ENCODE data around the gene CDKN1C.

Gene CDKN1C

GRCh38 chr11:2842876-2843275, 42.7 kb downstream of the CDKN1C start:
- no peak for DNase-seq (ENCODE audit: low spot score in 2 of 2)
- Mint-ChIP-seq H3K36me3 (no peaks in the 10 kb centered on the region), H3K4me1 (no peaks in the 10 kb centered on the region), H3K4me3 (no peak overlapping the region), H3K9me3 (no peaks in the 10 kb centered on the region), H3K27ac (no peak overlapping the region)
- ATAC-seq, result no peak

DNA sequence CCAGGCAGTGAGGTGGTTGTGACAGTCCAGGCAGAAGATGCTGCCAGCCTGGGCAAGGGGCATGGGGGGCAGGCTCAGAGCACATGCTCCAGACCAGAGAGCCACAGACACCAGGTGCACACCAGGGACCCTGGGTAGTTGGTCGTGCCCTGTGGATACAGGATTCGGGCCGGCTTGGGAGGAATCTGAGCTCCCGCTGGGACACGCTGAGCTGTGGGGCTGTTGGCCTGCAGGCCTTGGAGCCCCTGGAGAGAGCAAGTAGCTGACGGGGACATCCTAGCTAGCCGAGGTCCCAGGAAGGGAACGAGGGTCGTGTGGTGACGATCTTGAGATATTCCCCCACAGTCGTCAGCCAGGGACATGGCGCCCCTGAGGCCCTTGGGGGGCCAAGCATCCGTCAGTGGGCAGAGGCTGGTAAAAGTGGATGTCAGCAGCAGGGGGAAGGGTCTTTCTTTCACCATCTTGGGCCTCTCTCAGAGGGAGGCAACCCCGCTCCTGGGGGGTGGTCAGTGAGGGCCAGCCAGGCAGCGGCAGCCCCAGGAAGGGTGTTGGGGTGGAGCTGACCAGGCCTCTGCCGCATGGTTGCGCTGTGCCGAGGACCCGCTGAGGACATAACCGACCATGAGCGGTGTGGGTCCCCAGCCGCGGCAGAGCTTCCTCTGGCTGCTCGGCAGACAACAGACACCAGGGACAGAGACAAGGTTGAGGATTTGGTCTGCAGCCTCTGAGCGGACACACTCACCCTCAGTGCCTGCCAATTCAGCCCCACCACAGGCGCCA, 44.0 kb downstream of the CDKN1C start:
- ATAC-seq (no peak), DNase-seq (ENCODE audit: low spot score in 2 of 2) (no peak)
- Mint-ChIP-seq H3K4me1 (no peaks in the 10 kb centered on the region), H3K27ac (no peak overlapping the region), H3K36me3 (no peaks in the 10 kb centered on the region), H3K4me3 (no peak overlapping the region), H3K9me3 (no peaks in the 10 kb centered on the region)

DNA sequence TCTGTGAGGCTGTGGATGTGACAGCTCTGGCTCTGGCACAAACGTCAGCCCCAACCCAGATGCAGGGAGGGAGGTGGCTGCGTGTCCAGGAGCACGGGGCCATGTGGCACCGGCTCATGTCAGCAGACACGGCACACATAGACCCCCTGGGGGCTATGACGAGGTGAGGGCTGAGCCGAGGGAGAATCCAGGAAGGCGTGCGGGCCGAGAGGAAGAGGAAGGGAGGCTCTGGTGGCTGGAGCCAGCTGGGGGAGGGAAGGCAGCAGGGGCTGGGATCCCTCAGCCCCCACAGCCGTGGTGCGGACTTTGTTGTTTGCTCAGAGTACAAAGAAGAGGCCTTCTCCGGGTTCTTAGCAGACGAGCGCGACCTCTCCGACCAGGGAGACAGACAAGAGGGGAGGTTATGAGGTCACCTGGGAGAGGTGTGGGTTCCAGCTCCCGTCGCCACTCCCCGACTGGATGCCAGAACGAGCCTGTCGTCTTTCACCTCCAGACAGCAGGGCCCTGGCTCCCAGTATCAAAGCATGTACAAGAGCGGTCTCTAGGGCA, 46.1 kb downstream of the CDKN1C start:
- ATAC-seq (no peak), DNase-seq (ENCODE audit: low spot score in 2 of 2) (no peak)
- Mint-ChIP-seq H3K27ac (no peak overlapping the region), H3K36me3 (no peaks in the 10 kb centered on the region), H3K4me1 (no peaks in the 10 kb centered on the region), H3K4me3 (no peak overlapping the region), H3K9me3 (no peaks in the 10 kb centered on the region)

DNA sequence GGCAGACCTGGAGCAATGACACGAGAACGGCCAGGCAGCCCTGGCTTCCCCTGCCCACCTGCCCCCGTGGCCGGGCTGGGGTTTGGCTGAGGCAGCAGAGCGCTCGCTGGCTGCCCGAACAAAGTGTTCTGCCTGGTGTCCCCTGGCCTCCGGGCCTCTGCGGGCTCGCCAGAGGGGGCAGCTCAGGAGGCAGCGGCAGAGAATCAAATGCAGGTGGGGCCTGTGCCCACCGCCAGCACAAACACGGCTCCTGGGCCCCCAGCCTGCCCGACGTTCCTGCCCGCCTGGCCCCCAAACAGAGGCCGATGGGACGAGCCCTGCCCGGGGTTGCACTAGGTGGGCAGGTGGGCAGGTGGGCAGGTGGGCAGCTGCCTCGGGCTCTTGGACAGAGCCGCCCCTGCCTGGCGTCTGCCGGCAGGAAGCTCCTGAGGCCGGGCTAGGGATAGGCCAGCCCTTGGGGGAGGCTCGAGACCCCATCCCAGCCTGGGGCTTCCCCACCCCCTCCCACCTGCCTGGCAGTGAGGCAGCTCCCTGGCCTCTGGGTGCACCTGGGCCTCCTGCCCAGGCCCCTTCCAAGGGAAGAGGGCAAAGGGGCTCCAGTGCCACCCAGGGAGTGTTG, 46.8 kb downstream of the CDKN1C start:
- Mint-ChIP-seq H3K27ac (no peak overlapping the region), H3K9me3 (no peaks in the 10 kb centered on the region), H3K4me1 (no peaks in the 10 kb centered on the region), H3K36me3 (no peaks in the 10 kb centered on the region), H3K4me3 (no peak overlapping the region)
- DNase-seq (ENCODE audit: low spot score in 2 of 2) (no peak), ATAC-seq (no peak)

DNA sequence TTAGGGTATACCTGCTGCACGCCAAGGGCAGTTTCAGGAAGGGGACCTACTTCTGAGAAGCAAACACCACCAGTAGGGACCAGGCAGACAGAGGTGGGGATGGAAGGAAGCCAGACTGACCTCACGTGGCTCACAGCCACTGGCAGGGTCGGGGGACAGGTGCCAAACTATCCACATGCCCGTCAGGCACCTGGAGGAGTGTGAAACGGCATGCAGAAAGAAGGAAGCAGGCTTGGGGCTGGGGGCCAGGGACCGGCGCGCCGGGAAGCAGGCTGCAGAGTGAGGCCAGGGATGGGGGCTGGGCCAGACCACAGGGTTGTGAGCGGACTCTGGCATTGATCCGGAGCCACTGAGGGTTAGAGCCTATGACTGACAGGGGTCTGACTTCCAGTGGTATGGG, 47.5 kb downstream of the CDKN1C start:
- Mint-ChIP-seq H3K4me3 (no peak overlapping the region), H3K27ac (no peak overlapping the region), H3K36me3 (no peaks in the 10 kb centered on the region)

GRCh38 chr11:2837651-2838050, 47.9 kb downstream of the CDKN1C start:
- Mint-ChIP-seq H3K4me3 (no peak overlapping the region), H3K27ac (no peak overlapping the region), H3K4me1 (no peaks in the 10 kb centered on the region), H3K9me3 (no peaks in the 10 kb centered on the region), H3K36me3 (no peaks in the 10 kb centered on the region)
- no peak for DNase-seq (ENCODE audit: low spot score in 2 of 2)
- no peak for ATAC-seq

More for the DNA sequence above, 47.5 kb downstream of the CDKN1C start:
- DNase-seq (ENCODE audit: low spot score in 2 of 2) (no peak), ATAC-seq (no peak)
- H3K9me3 Mint-ChIP-seq, result no peaks in the 10 kb centered on the region
- no peaks in the 10 kb centered on the region for H3K4me1 Mint-ChIP-seq

- Mint-ChIP-seq H3K9me3 (no peaks in the 10 kb centered on the region), H3K27ac (no peak overlapping the region), H3K36me3 (no peaks in the 10 kb centered on the region), H3K4me1 (no peaks in the 10 kb centered on the region), H3K4me3 (no peak overlapping the region)
- DNase-seq (ENCODE audit: low spot score in 2 of 2), result no peak
- ATAC-seq, result no peak
Observed at GRCh38 chr11:2837096-2837601, 48.4 kb downstream of the CDKN1C start.

DNA sequence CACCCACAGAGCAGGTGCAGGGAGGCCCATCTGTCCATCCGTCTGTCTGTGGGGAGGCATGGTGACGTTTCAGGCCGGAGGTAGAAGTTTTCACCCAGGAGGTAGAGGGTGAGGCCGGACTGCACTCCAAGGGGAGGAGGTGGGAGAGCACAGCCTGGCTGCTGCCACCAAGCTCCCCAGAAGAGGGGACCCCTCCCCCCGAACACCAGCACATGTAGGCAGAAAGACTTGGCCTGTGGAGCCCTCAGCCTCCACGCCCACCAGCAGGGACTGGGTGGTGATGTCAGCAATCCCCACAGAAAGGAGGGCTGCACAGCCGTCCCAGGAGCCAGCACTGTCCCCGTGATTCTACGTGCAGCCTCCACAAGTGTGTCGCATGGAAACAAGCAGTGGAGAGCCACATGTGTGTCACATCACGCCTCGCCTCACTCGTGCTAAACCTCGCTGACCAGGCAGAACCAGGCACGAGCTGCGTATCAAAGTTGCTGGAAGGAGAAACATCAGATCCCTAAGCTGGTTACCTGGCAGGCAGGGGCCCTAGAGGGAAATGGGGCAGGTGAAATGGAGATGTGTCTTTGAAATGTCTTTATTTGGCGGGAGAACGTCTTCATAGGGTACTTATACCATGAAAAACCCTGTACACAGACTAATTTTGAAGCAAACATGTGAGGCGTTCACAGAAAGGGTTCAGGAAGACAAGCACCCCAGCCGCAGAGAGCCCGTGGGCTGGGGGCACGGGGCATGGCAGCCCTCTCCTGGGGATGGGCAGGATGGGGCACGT, 49.1 kb downstream of the CDKN1C start:
- DNase-seq (ENCODE audit: low spot score in 2 of 2) (no peak), ATAC-seq (no peak)
- no peaks in the 10 kb centered on the region for H3K9me3 Mint-ChIP-seq
- H3K27ac Mint-ChIP-seq, result no peak overlapping the region
- H3K36me3 Mint-ChIP-seq, result no peaks in the 10 kb centered on the region
- no peak overlapping the region for H3K4me3 Mint-ChIP-seq
- H3K4me1 Mint-ChIP-seq, result no peaks in the 10 kb centered on the region

DNA sequence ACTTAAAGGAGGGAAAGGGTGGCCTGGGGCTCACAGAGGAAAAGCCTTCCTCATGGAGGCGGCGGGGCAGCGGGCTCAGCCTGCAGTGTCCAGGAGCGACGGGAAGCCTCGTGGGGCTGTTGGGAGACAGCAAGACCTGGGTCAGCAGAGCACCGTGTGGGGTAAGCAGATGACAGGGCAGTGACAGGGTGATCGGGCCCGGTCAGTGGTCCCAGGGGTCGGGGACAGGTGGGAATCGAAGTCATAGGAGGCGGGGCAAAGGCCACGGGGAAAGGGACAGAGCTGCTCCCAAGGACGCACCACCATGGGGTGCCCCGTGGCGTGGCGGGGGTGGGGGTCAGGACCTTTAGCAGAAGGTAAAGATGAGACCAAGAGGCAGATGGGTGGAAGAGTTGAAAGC, 49.8 kb downstream of the CDKN1C start:
- H3K36me3 Mint-ChIP-seq, result no peaks in the 10 kb centered on the region
- ATAC-seq (no peak), DNase-seq (ENCODE audit: low spot score in 2 of 2) (no peak)
- H3K4me3 Mint-ChIP-seq, result no peak overlapping the region
- no peaks in the 10 kb centered on the region for H3K9me3 Mint-ChIP-seq
- no peaks in the 10 kb centered on the region for H3K4me1 Mint-ChIP-seq
- H3K27ac Mint-ChIP-seq, result no peak overlapping the region

DNA sequence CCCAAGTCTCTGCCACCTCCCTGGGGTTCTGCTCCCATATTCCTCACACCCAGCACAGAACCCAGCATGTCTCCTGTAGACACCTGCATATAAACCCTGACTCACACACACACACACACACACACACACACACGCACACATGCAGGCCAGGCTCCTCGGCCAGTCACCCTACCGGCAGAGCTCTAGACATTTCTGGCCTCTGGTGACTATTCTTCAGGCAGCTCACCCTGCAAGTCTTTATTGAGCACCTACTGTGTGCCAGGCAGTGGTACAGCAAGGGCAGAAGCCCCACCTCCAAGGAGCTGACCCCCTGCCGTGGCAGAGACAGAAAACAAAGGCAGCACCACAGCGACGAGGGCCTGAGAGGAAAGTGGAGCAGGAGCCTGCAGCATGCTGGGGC, 50.3 kb downstream of the CDKN1C start:
- Mint-ChIP-seq H3K9me3 (no peaks in the 10 kb centered on the region), H3K4me3 (no peak overlapping the region), H3K27ac (no peak overlapping the region), H3K4me1 (no peaks in the 10 kb centered on the region), H3K36me3 (no peaks in the 10 kb centered on the region)
- DNase-seq (ENCODE audit: low spot score in 2 of 2), result no peak
- ATAC-seq, result no peak

- ATAC-seq (no peak), DNase-seq (ENCODE audit: low spot score in 2 of 2) (no peak)
- Mint-ChIP-seq H3K27ac (no peak overlapping the region), H3K9me3 (no peaks in the 10 kb centered on the region), H3K4me1 (no peaks in the 10 kb centered on the region), H3K36me3 (no peaks in the 10 kb centered on the region), H3K4me3 (no peak overlapping the region)
Observed at GRCh38 chr11:2834503-2835273, 50.9 kb downstream of the CDKN1C start.

- DNase-seq (ENCODE audit: low spot score in 2 of 2), result no peak
Observed at GRCh38 chr11:2833716-2834502, 51.7 kb downstream of the CDKN1C start.

More at GRCh38 chr11:2833716-2834502, 51.7 kb downstream of the CDKN1C start:
- Mint-ChIP-seq H3K36me3 (no peaks in the 10 kb centered on the region), H3K4me1 (no peaks in the 10 kb centered on the region), H3K4me3 (no peak overlapping the region), H3K27ac (no peak overlapping the region), H3K9me3 (peaks cover 4% of the 10 kb centered on the region)
- no peak for ATAC-seq

All from stimulated activated effector memory CD8-positive, alpha-beta T cell treated with anti-CD3 and anti-CD28 coated beads, Interleukin-12 subunit alpha, Interleukin-12 subunit beta, amount 100 ng/mL, for 72 hours (primary cell).